GM12872 (cell line): ENCODE results near the gene CHMP1A.

Experiments
- TF ChIP-seq, protein P1 (sequence below): IDR thresholded peaks from 3 replicates; pipeline ENCODE4 v1.5.1; 2011; ENCODE audit warnings: low read depth, mild to moderate bottlenecking, low read length, moderate library complexity; ENCODE audit not compliant: insufficient read depth

CHMP1A gene

DNA sequence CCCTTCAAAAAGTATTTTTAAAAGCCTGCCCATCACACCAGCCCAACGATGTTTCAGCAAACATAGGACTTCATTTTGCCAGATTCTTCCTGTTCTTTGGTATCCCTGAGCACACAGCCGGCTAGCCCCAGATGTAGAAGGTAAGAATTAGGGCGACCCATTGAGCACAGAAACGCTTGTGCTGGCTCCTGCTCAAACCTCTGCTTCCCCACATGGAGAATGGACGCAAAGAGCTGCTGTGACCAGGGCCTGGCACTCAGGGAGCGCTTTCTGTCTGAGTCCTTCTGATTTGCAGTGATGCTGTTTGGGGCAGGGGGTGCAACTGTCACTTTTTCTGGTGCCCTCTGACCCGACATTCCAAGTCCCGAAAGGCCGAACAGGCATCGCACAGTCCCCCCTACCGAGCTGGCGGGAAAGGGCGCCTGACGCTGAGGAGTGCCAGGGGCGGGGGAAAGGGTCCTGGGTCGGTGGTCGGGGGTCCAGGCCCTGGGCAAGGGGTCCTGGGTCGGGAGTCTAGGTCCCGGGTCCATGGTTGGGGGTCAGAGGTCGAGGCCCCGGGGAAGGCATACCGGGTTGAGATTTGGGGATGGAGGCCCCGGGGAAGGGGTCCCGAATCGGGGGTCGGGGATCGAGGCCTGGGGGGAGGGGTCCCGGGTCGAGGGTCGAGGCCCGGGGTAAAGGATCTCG, 930 bp downstream of the CHMP1A start:
- TF ChIP-seq, protein P1, sequence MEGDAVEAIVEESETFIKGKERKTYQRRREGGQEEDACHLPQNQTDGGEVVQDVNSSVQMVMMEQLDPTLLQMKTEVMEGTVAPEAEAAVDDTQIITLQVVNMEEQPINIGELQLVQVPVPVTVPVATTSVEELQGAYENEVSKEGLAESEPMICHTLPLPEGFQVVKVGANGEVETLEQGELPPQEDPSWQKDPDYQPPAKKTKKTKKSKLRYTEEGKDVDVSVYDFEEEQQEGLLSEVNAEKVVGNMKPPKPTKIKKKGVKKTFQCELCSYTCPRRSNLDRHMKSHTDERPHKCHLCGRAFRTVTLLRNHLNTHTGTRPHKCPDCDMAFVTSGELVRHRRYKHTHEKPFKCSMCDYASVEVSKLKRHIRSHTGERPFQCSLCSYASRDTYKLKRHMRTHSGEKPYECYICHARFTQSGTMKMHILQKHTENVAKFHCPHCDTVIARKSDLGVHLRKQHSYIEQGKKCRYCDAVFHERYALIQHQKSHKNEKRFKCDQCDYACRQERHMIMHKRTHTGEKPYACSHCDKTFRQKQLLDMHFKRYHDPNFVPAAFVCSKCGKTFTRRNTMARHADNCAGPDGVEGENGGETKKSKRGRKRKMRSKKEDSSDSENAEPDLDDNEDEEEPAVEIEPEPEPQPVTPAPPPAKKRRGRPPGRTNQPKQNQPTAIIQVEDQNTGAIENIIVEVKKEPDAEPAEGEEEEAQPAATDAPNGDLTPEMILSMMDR = no peak

DNA sequence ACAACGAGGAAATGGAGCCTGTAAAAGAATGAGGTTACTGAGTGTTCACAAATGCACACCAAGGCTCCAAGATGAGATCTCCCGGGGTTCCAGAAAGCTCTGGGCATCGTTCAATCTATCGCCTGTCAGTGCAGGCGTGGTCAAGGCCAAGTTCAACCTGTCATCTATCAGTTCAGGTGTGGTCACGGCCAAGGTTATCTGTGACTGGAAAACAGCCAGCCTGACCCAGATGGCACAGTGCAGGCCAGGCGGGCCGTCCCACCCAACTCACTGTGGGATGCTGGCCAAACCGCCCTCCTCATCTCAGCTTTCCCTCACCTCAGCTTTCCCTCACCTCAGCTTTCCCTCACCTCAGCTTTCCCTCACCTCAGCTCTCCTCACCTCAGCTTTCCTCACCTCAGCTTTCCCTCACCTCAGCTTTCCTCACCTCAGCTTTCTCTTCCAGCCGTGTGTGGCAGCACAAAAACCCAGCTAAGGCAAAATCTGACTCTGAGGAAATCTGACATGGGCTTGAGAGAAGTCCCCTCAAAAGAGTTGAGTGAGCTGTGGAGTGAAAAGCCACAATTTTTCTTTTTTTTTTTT, 2.4 kb downstream of the CHMP1A start:
- TF ChIP-seq, protein P1 = no peak

DNA sequence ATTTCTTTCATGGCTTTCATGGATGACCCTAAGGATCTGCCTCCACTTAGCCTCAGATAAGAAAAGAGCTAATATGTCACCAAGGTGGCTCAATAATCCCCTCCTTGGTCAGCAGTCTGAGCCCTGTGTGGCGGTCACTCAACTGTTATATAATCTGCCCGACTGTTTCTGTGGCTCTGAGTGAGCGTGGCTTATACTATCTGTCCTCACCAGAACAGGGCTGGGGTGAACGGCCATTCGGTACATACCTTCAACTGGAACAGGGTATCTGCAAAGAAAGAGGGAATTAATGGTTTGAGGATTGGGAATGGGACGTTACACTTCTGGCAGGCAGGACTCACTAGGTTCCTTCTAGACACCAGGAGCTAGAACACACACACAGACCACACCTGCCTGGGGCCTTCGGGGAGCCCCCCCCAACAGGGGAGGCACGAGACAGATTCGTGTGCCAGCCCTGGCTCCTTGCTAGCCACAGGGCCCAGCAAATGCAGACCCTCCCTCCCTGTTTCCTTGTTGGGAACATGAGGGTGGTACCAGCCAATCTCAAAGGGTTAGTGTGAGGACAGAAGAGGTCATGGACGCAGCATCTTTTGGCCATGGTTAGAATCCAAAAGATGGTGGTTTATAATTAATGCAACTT, 3.7 kb downstream of the CHMP1A start:
- TF ChIP-seq, protein P1 = no peak

DNA sequence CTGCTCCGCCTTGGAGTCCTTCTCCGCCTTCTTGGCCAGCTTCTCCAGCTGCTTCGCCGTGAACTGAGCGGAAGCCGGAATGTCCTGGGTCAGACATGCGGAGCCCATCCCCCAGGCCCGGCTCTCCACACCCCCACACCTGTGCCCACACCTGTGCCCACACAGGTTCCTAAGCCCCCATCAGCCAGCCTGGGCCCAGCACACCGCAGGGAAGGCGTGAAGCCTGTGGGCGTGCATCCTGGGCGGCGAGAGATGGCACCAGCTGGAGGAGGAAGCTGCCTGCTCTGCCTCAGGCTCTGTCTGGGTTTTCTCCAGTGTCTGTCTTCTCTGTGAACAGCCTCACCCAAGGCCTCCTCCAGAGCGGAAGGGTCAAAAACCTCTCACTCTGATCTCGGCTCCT, 5.9 kb downstream of the CHMP1A start:
- TF ChIP-seq, protein P1 = no peak

DNA sequence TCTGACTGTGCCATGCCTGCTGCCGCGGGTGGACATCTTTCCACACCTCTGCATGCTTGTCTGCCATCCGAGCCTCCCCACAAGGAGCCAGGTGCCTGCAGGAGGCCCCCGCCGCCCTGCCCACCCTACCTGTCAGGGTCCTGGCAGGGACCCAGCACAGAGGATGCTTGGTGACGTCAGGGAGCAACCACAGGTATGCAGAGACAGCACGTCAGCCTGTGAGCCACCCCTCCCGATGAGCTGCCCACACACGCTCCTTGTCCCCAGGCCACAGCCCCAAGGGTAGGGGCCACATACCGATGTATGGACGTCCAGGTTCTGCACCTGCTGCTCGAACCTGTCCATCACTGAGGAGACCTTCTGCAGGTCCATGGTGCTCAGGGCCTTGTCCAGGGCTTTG, 10.6 kb downstream of the CHMP1A start:
- TF ChIP-seq, protein P1 = no peak

DNA sequence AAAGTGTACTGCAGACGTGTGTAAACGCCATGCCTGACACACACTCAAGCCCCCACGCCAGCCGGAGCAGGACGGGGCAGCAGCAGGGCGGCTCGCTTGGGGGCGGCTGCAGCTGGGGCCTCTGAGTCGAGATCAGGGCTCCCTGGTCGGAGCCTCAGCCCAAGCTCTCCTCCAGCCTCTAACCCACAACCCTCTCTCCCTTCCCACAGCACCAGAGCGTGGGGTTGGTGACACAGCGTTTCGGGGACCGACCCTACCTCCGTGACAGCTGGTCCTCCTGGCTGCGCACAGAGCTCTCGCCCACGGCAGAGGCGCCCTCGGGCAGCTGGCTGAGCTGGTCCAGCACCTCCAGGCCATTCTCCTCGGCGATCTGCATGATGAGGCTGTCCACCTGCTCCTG, 11.2 kb downstream of the CHMP1A start:
- TF ChIP-seq, protein P1 = no peak

DNA sequence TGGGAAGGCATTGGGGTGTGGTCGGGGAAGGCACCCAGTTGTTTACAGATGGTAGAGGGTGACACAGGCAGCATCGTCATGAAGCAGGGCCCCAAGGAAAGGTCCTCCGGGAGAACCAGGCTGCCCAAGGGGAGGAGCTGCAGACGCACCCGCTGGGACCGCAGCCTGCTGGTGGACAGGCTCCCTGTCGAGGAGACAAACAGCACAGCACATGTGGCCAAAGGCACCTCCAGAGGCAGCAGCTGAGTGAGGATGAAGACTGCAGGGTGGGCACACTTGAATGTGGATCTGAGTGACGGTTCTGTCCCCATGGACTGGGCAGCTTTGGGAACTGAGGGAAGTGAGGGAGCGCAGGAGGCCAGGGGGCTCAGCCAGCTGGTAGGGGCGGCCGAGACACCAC, 12.4 kb downstream of the CHMP1A start:
- TF ChIP-seq, protein P1 = no peak
